Measurements from ENCODE around the gene YBX1.

DNA sequence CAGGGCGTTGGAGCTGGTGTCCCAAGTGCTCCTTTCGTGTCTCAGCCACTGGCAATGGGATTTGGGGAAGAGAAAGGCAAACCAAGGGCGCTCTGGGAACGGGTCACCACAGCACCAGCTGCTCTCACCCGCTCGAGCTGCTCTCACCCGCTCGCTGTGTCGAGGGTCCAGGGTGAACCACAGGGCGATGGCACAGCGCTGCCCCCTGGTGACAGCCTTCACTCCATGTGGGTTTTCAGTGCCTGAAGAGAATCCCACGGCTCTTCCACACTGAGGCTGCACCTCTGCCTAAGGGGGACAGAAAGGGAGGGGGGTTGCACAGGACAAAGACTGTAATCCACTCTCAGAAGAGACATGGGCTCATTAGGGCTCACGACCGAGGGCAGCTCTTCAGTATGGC is 64.9 kb downstream of the YBX1 start:
- no peak for TF ChIP-seq YY1 (IDR thresholded peaks at IDR 0.05)
- TF ChIP-seq, protein P1, sequence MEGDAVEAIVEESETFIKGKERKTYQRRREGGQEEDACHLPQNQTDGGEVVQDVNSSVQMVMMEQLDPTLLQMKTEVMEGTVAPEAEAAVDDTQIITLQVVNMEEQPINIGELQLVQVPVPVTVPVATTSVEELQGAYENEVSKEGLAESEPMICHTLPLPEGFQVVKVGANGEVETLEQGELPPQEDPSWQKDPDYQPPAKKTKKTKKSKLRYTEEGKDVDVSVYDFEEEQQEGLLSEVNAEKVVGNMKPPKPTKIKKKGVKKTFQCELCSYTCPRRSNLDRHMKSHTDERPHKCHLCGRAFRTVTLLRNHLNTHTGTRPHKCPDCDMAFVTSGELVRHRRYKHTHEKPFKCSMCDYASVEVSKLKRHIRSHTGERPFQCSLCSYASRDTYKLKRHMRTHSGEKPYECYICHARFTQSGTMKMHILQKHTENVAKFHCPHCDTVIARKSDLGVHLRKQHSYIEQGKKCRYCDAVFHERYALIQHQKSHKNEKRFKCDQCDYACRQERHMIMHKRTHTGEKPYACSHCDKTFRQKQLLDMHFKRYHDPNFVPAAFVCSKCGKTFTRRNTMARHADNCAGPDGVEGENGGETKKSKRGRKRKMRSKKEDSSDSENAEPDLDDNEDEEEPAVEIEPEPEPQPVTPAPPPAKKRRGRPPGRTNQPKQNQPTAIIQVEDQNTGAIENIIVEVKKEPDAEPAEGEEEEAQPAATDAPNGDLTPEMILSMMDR (IDR thresholded peaks at IDR 0.05; ENCODE audit: low read depth, low read length, missing input control): peak; percentile 40

Data from liver (tissue), 2 donors.